Measurements from ENCODE around the gene LSM14A.
"Not testable (repeated sequence)": the region's sequence is repeated elsewhere in the genome, so short reads cannot be mapped to it uniquely, and the experiment has no call there.

Gene LSM14A

GRCh38 chr19:34229721-34230120, 57.4 kb downstream of the LSM14A start:
- DNase-seq (ENCODE audit: low read depth in 2 of 2): no peak

GRCh38 chr19:34230820-34231219, 58.5 kb downstream of the LSM14A start:
- no peak for DNase-seq (ENCODE audit: low read depth in 2 of 2)

GRCh38 chr19:34231439-34231838, 59.1 kb downstream of the LSM14A start:
- DNase-seq (ENCODE audit: low read depth in 2 of 2): no peak

GRCh38 chr19:34232566-34233481, 60.5 kb downstream of the LSM14A start:
- DNase-seq (ENCODE audit: low read depth in 2 of 2): no peak

GRCh38 chr19:34235425-34235940, 63.2 kb downstream of the LSM14A start:
- no peak for DNase-seq (ENCODE audit: low read depth in 2 of 2)

GRCh38 chr19:34236035-34236987, 64.0 kb downstream of the LSM14A start:
- no peak for DNase-seq (ENCODE audit: low read depth in 2 of 2)

- DNase-seq (ENCODE audit: low read depth in 2 of 2): no peak
Measured at GRCh38 chr19:34237283-34237682, 65.0 kb downstream of the LSM14A start.

- no peak for DNase-seq (ENCODE audit: low read depth in 2 of 2)
Measured at GRCh38 chr19:34237939-34238338, 65.6 kb downstream of the LSM14A start.

GRCh38 chr19:34241513-34242337, 69.4 kb downstream of the LSM14A start:
- DNase-seq (ENCODE audit: low read depth in 2 of 2): no peak

GRCh38 chr19:34243138-34243875, 71.0 kb downstream of the LSM14A start:
- not testable (repeated sequence) for DNase-seq (ENCODE audit: low read depth in 2 of 2)

GRCh38 chr19:34243876-34244578, 71.7 kb downstream of the LSM14A start:
- DNase-seq (ENCODE audit: low read depth in 2 of 2): no peak

- no peak for DNase-seq (ENCODE audit: low read depth in 2 of 2)
Measured at GRCh38 chr19:34244611-34245299, 72.5 kb downstream of the LSM14A start.

- no peak for DNase-seq (ENCODE audit: low read depth in 2 of 2)
Measured at GRCh38 chr19:34246340-34246739, 74.0 kb downstream of the LSM14A start.

- DNase-seq (ENCODE audit: low read depth in 2 of 2): no peak
Measured at GRCh38 chr19:34248941-34249340, 76.6 kb downstream of the LSM14A start.

GRCh38 chr19:34253167-34253566, 80.9 kb downstream of the LSM14A start:
- not testable (repeated sequence) for DNase-seq (ENCODE audit: low read depth in 2 of 2)

- DNase-seq (ENCODE audit: low read depth in 2 of 2): not testable (repeated sequence)
Measured at GRCh38 chr19:34253681-34254045, 81.4 kb downstream of the LSM14A start.

- DNase-seq (ENCODE audit: low read depth in 2 of 2): peak; percentile 51 to 73
Measured at GRCh38 chr19:34254046-34254697, 81.9 kb downstream of the LSM14A start, which contains the start of gene GARRE1. Gene GARRE1 (plus strand): TSS chr19:34254554. CDS start chr19:34300474, 45,920 bp downstream.

GRCh38 chr19:34254698-34255432, 82.6 kb downstream of the LSM14A start:
- no peak for DNase-seq (ENCODE audit: low read depth in 2 of 2)

Measured in stimulated activated CD8-positive, alpha-beta memory T cell treated with anti-CD3 and anti-CD28 coated beads, Interleukin-7, amount 100 ng/mL, for 4 hours (primary cell).